Activated CD8-positive, alpha-beta memory T cell treated with anti-CD3 and anti-CD28 coated beads for 24 hours (primary cell): ENCODE measurements around the gene DNAJC11.

Experiments
- DNase-seq: peaks from one replicate; pipeline ENCODE4 v3.0.0-alpha.2; 2020

Gene DNAJC11

GRCh38 chr1:6596886-6597776, 104.5 kb downstream of the DNAJC11 start:
- DNase-seq, result no peak

GRCh38 chr1:6596351-6596750, 105.3 kb downstream of the DNAJC11 start:
- no peak for DNase-seq

- no peak for DNase-seq
These were observed 106.5 kb downstream of the DNAJC11 start for GRCh38 chr1:6594977-6595740.

GRCh38 chr1:6593810-6594209, 107.8 kb downstream of the DNAJC11 start:
- no peak for DNase-seq

GRCh38 chr1:6592865-6593593, 108.6 kb downstream of the DNAJC11 start:
- no peak for DNase-seq

- DNase-seq, result no peak
These were observed 109.2 kb downstream of the DNAJC11 start for GRCh38 chr1:6592441-6592840.

DNA sequence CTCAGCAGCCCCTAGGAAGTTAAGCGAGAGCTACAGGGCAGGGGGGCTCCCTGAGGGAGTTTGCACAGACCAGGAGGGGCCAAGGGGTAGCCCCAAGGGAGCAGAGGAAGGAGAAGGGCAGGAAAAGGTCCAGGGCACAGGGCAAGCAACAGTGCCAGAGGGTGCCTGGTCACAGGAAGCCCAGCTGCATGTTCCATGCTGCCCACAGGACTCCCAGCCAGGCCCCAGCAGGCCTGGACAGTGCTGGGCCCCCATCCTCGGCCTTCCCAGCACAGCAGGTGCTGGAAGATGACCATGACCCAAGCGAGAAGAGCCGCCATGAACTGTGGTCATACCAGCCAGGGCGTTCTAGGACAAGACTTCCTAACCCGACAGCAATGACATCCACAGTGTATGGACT, 110.0 kb downstream of the DNAJC11 start:
- no peak for DNase-seq

DNA sequence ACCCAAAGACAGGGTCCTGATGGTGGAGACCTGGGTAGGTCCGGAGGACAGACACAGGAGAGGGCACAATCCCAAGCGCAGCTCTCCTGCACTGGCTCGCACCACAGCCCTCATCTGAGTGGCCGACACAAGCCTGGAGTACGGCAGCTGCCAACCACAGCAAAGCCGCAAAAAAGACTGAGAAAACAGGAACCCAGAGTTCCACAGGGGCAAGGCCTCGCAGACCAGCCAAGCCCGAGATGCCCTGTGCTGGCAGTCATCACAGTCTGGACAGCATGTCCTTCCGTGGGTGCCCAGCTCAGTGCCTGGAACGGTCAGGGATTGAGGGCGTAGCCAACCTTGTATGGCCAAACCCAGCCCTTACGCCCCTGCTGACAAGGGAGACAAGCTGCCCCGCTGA, 110.4 kb downstream of the DNAJC11 start:
- DNase-seq, result no peak

GRCh38 chr1:6590046-6590445, 111.6 kb downstream of the DNAJC11 start:
- DNase-seq, result no peak

DNA sequence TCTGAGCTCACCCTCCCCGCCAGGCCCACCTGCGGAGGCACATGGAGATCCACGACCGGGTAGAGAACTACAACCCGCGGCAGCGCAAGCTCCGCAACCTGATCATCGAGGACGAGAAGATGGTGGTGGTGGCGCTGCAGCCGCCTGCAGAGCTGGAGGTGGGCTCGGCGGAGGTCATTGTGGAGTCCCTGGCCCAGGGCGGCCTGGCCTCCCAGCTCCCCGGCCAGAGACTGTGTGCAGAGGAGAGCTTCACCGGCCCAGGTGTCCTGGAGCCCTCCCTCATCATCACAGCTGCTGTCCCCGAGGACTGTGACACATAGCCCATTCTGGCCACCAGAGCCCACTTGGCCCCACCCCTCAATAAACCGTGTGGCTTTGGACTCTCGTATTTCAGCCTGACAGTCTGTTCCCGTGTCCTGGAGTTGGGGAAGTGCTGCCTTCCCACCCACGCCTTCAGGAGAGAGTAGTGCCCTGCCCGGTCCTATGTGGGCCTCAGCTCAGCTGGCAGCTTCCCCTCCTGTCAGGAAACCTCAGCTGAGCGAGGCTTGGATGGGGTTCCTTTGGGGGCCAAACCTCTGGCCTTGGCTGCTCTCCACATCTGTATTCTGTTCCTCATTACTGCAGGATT, 112.6 kb downstream of the DNAJC11 start:
- DNase-seq, result no peak

DNA sequence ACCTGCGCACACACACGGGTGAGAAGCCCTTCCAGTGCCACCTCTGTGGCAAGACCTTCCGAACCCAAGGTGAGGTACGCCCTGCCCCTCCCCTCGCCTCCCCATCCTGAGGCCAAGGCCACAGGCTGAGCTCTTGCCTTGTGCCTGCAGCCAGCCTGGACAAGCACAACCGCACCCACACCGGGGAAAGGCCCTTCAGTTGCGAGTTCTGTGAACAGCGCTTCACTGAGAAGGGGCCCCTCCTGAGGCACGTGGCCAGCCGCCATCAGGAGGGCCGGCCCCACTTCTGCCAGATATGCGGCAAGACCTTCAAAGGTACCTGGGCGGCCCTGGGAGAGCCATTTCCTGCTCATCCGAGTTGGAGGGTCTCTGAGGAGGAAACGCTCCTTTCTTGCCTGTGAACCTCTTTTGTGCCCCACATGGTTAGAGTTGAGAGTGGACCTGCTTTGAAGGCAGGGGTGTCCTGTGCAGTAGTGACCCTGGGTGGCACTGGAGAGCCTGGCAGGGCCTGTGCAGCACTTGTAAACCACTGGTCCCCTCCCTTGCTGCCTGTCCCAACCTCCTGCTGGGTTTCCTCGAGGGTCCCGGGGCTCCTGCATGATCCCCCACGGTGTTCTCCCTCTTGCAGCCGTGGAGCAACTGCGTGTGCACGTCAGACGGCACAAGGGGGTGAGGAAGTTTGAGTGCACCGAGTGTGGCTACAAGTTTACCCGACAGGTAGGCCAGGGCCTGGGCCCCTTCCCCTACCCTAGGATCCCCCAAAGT, 113.3 kb downstream of the DNAJC11 start:
- no peak for DNase-seq

- no peak for DNase-seq
These were observed 114.2 kb downstream of the DNAJC11 start for GRCh38 chr1:6587261-6588005.

- no peak for DNase-seq
These were observed 115.2 kb downstream of the DNAJC11 start for GRCh38 chr1:6586404-6586816.

GRCh38 chr1:6585841-6586240, 115.8 kb downstream of the DNAJC11 start:
- DNase-seq, result no peak

DNA sequence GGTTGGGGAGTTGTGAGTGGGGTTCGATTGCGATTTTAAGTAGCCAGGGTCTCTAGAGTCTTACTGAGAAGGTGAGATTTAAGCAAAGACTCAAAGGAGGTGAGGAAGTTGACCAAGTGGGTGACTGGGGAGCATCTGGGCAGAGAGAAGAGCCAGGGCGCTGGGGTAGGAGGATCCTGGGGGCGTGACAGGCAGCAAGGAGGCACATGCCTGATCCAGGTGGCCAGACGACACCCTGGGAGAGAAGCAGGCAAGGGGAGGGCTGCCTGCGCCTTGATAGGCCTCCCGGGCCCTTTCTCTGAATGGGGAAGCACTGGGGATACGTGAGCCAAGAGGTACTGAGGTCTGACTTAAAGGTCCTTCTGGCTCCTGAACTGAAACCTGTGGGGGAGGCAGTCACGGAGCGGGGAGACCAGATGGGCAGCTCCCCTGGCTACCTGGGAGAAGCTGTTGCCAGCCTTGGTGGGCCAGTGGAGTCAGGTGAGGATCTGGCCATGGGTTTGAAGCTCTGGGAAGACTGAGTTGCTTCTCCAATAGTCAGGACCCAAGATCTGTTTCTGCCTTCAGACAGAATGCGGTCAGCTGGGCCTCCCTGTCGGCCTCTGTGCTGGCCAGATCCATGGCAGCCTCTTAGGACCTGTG, 116.4 kb downstream of the DNAJC11 start:
- DNase-seq, result no peak
